NCI-H1436 treated with DMSO at 0.1 percent for 48 hours (cell line): Measurements from ENCODE around the gene ADGRE3.
"Not testable (repeated sequence)": the region's sequence is repeated elsewhere in the genome, so short reads cannot be mapped to it uniquely, and the experiment has no call there.

Experiments used
- DNase-seq: peaks from one replicate; lab custom pipeline; 2025; lab: John Stamatoyannopoulos, UW

The ADGRE3 gene

DNA sequence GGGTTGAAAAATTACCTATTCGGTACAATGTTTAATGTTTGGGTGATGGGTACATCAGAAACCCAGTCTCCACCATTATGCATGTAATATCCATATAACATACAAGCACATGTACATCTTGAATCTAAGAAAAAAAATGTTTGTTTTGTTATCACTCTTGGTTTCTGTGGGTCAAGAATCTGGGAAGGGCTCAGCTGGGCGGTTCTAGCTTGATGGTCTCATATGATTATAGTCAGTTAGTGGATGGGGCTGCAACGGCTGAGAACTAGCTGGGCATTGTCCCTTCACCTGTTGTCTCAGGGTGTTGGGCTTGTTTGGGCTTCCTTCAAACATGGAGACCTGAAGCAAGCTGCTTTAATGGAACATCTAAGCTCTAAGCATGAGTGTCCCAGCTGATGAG, 4.7 kb downstream of the ADGRE3 start:
- no peak for DNase-seq

DNA sequence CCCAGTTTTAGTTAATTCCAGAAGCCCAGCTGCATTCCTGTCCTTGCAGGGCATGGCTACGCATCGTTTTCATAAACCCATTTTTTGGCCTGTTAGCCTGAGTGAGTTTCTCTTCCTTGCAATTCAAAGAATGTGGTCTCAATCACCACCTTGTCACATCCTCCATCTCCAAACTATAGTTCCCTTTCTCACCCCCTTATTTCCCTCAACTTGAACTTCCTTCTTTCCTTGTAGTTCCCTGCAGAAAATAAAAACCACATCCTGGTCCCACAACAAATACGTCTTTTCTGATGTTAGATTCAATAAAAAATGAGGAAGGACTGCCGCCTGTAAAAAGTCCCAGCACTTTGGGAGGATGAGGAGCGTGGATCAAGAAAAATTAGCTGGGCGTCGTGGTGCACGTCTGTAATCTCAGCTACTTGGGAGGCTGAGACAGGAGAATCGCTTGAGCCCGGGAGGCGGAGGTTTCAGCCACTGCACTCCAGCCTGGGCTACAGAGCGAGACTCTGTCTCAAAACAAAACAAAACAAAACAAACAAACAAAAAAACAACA, 13.2 kb downstream of the ADGRE3 start:
- DNase-seq = no peak

DNA sequence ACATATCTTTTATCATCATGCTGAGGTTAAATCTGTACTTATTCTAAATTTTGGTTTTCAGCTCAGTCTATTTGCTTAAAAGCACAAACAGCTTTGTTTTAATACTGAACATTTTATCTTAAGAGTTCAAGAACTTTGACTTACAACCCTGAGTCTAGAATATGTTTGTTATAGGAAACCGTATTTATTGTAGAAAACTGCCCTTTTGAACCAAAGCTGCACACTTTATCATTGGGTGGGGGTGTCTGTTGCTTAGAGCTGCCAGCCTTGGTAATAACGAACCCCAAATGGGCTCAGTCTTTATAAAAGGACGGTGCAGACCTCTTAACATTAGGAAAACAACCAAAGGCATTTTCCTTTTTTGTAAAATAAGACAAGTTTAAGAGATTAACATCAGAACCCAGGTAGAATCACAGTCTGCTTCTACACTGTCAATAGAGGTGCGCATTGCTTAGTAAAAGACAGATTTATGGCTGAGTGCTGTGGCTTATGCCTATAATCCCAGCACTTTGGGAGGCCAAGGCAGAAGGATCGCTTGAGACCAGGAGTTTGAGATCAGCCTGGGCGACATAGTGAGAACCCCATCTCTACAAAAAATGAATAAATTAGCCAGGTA, 14.7 kb downstream of the ADGRE3 start:
- DNase-seq = no peak

DNA sequence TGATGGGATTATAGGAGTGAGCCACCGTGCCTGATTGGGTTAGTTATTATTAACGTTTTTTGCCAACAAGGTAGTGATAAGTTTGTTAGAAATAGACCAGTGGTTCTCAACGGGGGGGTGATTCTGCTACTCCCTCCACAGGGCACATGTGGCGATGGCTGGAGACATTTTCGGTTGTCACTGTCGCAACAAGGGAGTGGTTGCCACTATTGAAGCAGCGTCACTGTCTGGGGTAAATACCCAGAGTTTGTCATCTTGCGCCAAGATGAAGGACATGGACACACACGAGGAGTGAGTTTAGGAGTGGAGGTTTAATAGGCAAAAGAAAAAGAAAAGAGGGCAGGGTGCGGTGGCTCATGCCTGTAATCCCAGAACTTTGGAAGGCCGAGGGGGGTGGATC, 18.9 kb downstream of the ADGRE3 start:
- DNase-seq = no peak

DNA sequence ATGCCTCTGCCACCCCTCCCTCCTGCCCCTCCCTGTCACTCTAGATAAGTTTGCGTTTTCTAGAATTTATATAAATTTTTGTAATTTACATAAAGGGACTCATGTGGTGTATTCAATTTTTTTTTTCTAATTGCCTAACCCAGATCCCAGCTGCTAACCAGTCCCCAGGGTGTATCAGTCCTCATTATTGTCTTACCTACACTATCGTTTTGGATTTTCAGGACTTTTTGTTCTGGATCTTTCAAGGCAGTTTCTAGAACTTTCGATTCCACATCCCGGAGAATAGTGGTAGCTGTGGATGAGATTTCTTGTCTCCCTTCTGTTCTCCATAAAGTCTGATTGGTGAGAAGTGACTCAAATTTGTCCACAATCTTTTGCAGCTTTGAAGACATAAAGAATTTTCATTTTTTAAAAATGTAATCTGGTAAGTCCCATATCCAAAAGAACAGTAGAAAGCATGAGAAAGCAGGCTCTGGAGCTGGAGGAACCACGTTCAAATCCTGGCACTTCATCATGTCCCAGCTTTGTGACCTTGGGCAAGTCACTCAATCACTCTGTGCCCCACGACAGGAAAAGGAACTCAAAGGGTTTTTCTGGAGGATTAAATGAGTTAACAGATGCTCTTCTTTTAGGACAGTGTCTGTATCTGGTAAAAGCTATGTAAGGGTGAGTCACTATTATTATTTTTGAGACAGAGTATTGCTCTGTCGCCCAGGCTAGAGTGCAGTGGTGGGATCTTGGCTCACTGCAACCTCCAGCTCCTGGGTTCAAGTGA, 19.7 kb downstream of the ADGRE3 start:
- DNase-seq = no peak

- no peak for DNase-seq
Measured at GRCh38 chr19:14650161-14650560, 24.5 kb downstream of the ADGRE3 start.

DNA sequence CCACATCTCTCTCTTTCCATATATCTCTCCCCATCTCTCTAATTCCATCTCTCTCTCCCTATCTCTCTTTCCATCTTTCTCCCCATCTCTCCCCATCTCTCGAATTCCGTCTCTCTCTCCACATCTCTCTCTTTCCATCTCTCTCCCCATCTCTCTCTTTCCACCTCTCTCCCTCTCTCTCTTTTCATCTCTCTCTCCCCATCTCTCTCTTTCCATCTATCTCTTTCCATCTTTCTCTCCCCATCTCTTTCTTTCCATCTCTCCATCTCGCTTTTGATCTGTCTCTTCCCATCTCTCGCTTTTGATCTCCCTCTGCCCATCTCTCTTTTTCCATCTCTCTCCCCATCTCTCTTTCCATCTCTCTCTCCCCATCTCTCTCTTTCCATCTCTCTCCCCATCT, 25.6 kb downstream of the ADGRE3 start:
- no peak for DNase-seq

- no peak for DNase-seq
Measured at GRCh38 chr19:14648506-14648905, 26.1 kb downstream of the ADGRE3 start.

DNA sequence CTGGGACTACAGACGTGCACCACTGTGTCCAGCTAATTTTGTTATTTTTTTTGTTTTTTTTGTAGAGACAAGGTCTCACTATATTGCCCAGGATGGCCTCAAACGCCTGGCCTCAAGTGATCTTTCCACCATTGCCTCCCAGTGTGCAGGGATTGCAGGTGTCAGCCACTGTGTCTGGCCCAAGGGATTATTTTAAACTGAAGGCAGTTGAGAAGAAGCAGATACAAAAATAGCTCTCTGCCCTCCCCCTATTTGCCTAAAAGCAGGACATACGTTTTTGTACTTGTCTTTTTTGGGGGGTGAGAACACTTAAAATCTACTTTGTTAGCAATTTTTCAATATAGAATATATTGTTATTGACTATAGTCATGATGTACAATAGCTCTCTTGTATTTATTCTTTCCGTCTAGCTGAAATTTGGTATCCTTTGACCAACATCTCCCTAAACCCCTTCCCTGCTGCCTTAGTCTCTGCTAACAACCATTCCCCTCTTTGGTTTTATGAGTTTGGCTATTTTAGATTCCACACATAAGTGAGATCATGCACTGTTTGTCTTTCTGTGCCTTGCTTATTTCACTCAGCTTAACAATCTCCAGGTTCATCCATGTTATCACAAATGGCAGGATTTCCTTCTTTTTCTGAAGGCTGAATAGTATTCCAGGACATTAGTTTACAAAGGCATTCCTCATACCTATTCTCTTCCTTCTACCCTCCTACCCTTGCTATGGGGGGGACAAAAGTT, 34.9 kb downstream of the ADGRE3 start:
- DNase-seq = no peak

GRCh38 chr19:14632286-14632685, 42.4 kb downstream of the ADGRE3 start:
- DNase-seq = no peak

DNA sequence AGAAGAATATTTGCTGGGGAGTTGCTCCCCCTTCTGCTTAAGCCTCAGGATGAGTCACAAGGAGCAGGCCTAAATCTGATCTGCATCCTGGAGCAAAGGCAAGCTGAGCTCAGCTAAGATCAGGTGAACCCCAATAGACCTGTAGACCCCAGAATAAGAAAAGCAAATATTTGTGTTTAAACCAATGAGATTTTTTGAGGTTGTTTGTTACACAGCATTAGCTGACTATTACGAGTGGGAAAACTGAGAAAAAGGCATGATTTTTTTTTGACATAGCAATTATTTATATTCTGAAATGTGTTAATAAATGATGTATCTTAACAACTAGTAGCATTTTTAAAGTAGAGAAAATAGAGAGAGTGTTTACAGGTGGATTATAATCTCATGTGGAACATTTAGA, 45.1 kb downstream of the ADGRE3 start:
- DNase-seq = no peak

GRCh38 chr19:14624491-14624890, 50.2 kb downstream of the ADGRE3 start:
- not testable (repeated sequence) for DNase-seq

GRCh38 chr19:14619404-14619803, 55.2 kb downstream of the ADGRE3 start:
- no peak for DNase-seq

DNA sequence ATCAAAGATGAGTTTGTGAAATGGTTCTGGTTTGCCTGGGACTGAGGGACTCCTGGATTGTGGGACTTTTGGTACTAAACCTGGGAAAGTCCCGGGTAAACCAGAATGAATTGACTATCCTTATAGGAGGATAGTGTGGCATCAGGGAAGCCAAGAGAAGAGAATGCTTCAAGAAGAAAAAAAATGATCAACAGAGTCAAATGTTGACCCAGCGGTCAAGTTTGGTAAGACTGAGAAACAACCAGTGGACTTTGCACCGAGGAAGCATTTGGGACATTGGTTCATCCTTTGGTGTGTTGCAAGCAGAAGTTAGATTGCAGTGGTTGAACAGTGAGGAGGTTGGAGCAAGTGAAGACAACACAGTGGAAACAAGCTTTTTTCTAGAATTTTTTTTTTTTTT, 58.2 kb downstream of the ADGRE3 start:
- no peak for DNase-seq

GRCh38 chr19:14615623-14616022, 59.0 kb downstream of the ADGRE3 start:
- no peak for DNase-seq

DNA sequence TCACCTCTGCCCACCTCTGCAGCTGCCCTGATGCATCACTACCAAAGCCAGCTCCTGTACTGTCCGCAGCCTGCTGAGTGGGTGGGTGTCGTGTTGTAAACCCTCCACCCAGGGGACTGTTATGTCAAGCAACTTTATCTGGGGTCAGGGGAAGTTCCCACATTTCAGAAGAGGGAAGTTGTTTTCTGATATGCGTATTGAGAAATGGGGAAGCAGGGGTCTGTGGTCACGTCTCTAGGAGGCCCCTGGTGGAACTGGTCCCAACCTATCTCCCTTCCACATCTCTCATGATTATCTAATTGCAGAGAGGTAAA, 60.6 kb downstream of the ADGRE3 start:
- DNase-seq = no peak

- not testable (repeated sequence) for DNase-seq
Measured at GRCh38 chr19:14613399-14614098, 61.1 kb downstream of the ADGRE3 start.

- DNase-seq = no peak
Measured at GRCh38 chr19:14612657-14613056, 62.0 kb downstream of the ADGRE3 start.

DNA sequence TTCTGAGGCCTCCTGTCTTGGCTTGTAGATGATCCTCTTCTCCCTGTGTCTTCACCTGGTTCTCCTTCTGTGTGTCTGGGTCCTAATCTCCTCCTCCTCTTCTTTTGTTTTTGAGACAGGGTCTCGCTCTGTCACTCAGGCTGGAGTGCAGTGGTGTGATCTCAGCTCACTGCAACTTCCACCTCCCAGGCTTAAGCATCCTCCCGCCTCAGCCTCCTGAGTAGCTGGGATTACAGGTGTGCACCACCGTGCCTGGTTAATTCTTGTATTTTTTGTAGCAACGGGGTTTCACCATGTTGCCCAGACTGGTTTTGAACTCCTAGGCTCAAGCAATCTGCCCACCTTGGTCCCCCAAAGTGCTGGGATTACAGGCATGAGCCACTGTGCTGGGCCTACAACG, 62.4 kb downstream of the ADGRE3 start:
- not testable (repeated sequence) for DNase-seq

DNA sequence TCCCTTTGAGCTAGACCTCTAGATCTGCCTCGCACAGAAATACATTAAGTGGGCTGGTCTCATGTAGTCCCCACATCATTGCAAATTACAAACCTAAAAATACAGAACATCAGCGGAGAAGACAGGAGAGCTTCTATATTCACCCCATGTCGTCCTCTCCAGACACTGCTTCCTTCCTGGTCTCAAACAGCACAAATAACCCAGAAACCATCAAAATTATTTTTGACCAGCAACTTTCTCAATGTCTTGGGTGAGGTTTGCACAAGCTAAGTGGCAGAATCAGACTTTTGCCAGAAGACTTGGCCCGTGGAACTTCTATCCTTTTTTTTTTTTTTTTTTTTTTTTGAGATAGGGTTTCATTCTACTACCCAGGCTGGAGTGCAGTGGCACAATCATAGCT, 63.6 kb downstream of the ADGRE3 start:
- no peak for DNase-seq

DNA sequence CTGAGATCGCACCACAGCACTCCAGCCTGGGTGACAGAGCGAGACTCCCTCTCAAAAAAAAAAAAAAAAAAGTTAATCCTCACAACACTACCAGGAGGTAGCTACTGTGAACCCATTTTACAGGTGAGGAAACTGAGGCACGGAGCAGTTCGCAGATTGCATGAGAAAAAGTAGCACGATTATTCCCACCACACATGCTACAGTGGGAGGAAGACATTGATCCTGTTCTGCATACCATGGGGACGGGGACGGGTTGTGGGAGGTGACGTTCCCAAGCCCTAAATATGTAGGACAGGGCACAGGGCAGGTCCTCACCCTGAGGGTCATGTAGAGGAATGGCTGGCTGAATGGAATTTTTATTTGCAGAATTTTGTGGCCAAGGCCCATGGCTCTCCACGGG, 68.0 kb downstream of the ADGRE3 start:
- no peak for DNase-seq

GRCh38 chr19:14603990-14604387, 70.7 kb downstream of the ADGRE3 start:
- DNase-seq = no peak
